GM18505 (cell line): ENCODE data around the gene ATXN7.

ENCODE experiments used
- ATAC-seq: cut with Tn5 transposase; IDR thresholded peaks from one replicate; pipeline ENCODE4 v1.9.1; 2021; ENCODE audit not compliant: unreplicated experiment
- POLR2A ChIP-seq: IDR thresholded peaks from 4 replicates; pipeline ENCODE4 v1.6.1; 2011; ENCODE audit warnings: borderline replicate concordance; ENCODE audit not compliant: insufficient read depth, insufficient read length; ENCODE audit errors: extremely low read depth

The ATXN7 gene

DNA sequence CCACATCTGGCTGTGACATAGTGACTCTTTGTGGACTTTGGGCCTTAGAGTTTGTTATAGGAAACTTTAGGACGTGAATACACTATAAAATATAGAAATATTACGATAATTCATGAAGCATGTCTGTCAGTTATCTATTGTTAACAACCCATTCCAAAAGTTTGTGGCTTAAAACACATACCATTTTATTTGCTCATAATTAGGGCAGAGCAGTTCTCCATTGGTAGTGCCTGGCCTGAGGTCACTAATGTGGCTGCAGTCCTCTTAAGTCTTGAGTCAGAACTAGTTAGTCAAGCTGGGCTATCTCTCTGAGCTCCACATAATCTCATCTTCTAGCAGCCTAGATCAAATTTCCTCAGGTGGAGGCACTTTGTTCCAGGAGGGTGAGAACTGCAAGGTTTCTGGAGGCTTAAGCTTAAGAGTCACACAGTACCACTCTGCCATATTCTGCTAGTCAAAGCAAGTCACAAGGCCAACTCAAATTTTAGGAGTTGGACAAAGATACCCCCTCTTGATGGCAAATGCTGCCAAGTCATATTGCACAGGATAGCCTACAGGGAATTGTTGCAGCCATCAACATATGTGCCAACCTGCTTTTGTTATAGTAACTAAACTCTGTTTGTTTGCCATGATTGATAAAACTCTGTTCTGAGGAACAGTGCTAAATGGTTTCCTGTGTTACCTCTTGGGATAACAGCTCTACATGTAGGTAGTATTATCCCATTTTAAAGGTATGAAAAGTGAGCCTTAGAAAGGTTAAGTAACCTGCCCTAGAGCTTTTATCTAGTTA lies 8.7 kb downstream of the ATXN7 start:
- TF ChIP-seq POLR2A: no peak
- ATAC-seq: no peak

DNA sequence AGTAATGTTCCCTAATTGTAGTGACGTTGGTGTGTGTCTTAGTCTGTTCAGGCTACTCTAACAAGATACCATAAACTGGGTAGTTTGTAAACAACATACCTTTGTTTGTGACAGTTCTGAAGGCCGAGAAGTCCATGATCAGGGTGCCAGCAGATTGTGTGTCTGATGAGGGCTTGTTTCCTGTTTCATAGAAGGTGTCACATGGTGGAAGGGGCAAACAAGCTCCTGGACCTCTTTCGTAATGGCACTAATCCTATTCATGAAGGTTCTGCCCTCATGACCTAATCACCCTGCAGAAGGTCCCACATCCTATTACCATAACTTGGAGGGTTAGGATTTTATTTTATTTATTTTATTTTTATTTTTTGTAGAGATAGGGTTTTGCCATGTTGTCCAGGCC lies 11.1 kb downstream of the ATXN7 start:
- no peak for TF ChIP-seq POLR2A
- ATAC-seq: no peak

DNA sequence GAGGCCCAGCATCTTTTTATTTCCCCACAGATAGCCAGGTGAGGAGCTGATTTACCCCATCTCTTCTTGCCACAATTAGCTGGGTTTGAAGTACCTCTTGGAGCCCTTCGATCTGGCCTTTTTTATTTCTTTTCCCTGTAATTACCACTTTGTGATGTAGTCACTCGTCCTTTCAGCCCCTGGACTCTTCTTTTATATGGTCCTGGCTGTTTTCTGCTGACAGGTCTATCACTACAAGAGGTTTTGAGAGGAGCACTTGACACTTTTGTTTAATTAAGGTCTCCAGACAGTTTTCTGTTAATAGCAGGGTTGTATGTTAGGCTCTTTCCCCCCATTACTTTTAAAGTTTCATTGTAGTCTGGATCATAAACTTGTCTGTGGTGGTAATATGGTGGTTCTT lies 11.8 kb downstream of the ATXN7 start:
- no peak for TF ChIP-seq POLR2A
- no peak for ATAC-seq

DNA sequence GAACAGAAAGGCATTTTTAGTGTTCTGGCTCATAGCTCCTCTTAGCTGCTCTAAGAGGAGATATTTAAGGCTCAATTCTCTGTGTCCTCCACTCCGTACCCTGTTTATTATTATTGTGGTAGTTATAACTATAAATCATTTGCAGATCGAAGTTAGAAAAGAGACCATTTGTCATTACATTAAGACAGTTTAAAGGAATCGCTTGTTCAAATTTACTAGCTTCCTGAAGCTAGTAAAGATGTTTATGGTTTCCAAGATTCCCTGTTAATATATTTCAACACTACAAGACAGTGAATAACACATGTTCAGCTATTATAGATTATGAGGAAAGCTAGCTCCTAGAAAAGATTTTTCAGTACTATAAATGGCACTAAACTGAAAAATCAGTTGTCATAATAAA lies 12.6 kb downstream of the ATXN7 start:
- no peak for TF ChIP-seq POLR2A
- ATAC-seq: no peak

DNA sequence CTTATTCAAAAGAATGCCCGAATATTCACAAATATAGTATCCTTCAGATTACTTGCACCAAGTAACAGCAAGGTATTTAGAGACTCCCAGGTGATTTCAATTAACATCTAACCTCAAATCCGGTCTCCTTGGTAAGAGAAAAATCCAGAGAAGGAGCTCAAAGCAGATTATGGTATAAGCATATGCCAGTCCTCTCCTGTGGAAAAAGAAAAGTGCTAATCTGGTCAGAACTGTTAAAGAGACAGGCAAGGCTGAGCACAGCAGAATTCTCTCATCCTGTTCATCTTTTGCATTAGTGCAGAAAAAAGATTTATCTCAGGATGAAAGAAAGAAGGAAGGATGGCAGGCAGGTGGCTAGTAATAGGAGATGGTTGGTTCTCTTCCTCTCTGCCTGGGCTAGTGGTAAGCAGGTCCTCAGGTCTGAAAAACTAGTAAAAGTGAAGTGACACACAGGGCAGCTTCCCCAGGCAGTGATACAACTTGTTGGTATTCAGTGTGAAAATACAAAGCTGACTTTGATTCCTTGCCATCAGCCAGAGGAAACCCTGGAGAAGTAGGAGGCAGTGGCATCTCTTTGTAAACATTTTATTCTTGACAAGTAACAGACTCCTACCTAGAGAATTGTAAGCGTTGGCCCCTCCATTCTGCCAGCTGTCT lies 14.2 kb downstream of the ATXN7 start:
- ATAC-seq: no peak

DNA sequence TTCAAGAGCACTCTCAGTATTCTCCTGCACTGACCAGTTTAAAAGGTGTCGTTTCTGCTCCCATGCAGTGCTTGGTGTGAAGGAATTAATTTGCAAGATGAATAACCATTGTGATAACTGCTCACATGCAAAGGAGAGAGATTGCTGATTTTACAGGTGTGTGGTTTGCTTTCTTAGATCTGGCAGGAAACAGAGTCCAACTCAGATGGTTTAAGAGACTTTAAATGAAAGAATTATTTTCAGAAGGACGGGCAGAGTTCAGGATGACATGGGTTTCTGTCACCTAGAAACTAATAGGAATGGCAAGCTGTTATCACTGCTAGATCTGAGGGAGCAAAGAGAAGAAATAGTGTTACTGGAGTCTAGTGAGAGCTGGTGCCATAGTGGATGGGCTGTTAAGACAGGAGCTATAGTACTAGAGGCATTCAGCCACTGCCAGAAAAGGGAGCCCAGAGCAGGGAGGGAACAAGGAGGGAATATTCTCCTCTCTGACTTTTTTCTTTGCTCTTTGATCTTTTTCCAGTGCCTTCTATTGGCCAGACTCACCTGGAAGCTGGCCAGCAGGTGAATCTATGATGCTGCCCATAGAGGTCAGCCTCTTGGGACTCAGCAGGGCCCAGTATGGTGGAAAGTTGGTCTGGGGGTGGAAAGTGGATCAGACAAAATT lies 14.9 kb downstream of the ATXN7 start:
- no peak for TF ChIP-seq POLR2A
- no peak for ATAC-seq

More for the DNA sequence above, 14.2 kb downstream of the ATXN7 start:
- TF ChIP-seq POLR2A: no peak

DNA sequence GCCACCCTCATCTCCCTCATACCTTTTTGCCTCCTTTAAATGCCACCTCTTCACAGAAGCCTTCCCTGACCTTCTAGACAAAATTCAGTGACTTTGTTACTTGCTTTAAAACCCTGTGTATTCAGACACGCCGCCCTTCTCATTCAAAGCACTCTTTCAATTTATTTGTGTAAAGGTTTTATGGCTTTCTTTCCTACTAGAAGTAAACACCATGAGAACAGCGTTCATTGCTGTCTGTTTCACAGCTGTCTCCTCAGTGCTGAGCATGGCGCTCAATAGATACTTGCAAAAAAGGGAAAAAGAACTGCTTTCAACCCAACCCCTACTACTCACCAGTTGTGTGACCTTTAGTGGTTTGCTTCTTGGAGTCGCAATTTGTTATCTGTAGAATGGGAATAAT lies 17.0 kb downstream of the ATXN7 start:
- no peak for ATAC-seq

DNA sequence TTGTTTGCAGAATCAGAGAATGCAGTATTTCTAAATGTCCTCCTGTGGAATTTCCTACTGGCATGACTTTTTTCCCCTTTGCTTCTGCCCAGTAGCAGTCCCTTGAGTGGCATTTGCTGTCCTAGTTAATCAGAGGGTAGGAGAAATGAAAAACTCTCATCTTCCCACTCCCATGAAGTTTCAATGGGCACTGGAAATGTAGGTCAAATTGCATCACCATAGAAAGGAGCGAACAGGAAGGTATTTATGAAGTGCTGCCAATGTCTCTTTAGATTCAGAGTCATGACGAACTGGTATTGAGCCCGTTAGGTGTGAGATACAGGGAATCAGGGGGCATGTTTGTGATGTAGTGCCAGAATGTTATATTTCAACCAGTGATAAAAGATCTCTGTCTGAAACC lies 23.2 kb downstream of the ATXN7 start:
- no peak for ATAC-seq
- TF ChIP-seq POLR2A: no peak

More for the DNA sequence above, 17.0 kb downstream of the ATXN7 start:
- no peak for TF ChIP-seq POLR2A

DNA sequence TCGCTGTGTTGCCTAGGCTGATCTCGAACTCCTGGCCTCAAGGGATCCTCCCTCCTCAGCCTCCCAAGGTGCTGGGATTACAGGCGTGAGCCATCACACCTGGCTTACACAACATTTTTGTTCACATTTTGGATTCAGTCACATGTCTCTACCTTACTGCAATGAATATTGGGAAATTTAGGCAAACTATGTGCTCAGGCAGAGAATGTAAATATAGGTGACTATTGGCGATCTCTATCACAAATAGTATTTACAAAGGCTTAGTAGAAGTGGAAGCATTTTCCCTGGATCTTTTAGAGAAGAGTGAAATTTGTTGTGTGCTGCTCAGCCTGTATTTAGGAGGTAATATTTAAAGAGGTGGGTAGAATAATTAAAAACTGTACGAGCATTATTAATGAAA lies 27.9 kb downstream of the ATXN7 start:
- ATAC-seq: no peak
- TF ChIP-seq POLR2A: no peak

DNA sequence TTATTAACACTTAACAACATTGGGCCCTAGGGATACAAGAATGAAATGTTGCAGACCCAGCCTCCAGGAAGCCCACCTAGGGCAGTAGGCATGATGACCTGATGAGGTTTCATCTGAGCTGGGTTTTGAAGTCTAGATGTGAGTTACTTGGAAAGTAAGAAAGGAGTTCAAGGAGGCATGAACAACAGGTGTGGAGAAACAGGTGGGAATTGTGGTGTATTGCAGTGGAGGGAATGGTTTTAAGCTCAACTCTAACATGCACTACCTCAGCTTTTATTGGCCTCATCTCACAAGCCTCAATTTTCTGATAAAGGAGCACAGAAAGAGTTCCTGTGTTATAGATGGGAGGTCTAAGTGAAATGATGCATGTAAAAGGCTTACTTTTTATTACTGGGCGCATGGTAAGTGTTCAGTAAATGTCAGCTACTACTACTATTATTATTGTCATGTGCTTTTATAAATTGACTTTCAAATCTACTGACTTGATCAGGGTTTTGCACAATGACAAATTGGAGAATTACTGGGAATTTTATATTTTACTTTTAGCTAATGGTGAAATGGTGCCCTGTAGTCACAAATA lies 29.2 kb downstream of the ATXN7 start:
- no peak for TF ChIP-seq POLR2A
- no peak for ATAC-seq

DNA sequence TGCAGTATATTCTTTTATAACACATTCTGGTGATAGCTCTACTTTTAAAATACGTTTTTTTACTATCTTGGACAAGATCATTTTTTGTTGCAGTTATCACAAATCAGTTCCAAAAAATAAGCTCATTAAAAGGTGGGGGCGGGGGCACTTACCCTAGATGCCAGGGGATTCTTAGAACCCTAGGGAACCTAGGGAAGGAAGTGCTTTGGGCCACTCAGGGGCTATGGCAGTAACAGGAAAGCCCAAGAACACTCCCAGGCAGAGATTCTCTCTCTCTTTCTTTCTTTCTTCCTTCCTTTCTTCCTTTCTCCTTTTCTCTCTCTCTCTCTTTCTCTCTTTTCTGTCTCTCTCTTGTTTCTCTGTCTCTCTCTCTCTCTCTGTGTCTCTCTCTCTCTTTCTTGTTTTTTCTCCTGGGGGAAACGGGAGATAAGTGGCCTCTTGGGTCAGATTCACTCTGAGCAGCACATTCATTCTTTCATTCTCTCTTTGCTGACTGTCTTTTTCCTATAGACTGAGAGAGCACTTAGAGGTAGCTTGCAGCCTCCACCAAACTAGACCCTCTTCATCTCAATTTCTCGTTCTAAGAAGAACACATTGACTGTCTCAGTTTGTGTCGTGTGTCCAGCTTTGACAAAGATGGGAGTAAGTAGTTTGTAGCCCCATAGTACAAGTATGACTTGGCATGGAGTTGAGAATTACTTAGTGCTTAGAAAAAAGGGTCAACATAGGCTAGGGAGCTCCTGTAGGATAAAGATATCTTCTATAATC lies 31.9 kb downstream of the ATXN7 start:
- no peak for TF ChIP-seq POLR2A
- ATAC-seq: no peak

DNA sequence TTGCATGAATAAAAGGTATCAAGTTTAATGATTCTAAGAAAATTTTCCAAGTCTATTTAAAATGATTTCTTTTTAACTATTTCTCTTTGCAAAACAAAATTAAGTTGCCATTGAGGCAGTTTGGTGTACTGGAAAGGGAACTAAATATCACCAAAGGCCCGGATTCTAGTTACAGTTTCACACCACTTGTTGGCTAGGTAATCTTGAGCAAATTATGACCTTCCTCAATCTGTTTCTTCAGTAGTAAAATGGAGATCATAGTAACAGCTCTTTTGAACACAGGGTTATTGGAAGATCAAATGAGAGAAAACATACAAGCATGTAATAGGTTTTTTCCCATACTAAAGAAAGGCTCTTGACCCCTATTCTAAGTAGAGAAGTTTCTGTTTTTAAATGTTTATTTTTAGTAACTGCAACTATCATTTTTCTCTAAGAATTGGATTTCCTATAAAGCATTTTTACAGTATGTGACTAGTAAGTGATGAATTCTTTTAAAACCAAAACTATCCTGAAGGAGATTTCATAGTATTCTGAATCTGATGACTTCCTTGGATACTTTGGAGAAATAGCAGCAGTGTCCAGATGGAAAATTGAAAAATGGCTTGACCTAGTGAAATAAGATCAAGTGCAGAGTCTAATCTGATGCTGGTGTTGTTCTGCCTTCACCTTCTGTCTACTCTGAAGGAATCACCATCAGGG lies 32.8 kb downstream of the ATXN7 start:
- peak; percentile 75 for ATAC-seq
- no peak for TF ChIP-seq POLR2A
